Measurements from ENCODE around the gene HNRNPUL1. TPM values are rescaled to one million over a fixed set of nuclear protein-coding genes. Genes with fewer than 3 reads are reported as not detected.

Gene HNRNPUL1
- total RNA-seq, 1 experiment from 2014 or later: 158 TPM

DNA sequence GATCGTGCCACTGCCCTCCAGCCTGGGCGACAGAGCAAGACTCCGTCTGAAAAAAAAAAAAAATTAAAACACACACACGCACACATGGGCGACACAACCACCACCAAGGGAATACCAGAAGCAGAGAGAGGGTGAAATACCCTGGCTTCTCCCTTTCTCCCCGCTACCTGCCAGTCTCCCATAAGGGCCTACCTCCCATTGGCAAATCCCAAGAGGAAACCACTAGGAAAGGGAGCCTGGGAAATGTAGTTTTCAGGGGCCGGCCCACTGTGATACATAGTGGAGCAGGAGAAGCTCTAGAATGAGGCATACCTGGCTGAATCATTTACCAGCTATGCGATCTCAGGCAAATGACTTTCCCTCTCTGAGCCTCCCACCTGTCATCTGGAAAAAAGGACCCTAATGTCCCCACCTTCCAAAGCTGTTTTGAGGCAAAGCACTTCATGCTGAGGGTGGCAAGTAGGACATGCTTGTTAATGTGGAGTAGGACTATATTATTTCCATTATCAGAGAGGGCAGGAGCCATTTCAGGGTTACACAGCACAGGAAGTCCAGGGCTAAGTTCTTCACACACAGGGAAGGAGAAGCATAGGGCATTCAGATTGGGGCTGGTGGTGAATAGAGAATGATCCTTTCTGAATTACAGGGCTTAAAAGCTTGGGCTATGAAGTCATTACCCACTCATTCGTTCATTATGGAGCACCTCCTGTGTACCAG, 14.3 kb upstream of the HNRNPUL1 start:
- Histone ChIP-seq H3K36me3 (ENCODE audit: low read depth, low read length) (peaks cover 16% of the 10 kb centered on the region), H3K4me1 (ENCODE audit: insufficient read depth, low read length) (no peaks in the 10 kb centered on the region), H3F3A (ENCODE audit: low read length, unreplicated experiment) (no peaks in the 10 kb centered on the region), H3K27ac (ENCODE audit: low read length) (no peak overlapping the region), H3K79me2 (ENCODE audit: low read length) (no peaks in the 10 kb centered on the region), H4K20me1 (ENCODE audit: low read length) (no peaks in the 10 kb centered on the region), H3K4me2 (ENCODE audit: low read length) (no peak overlapping the region), H3K27me3 (ENCODE audit: low read length) (no peaks in the 10 kb centered on the region), H2AFZ (ENCODE audit: low read length) (no peak overlapping the region), H3K9ac (ENCODE audit: low read length) (no peak overlapping the region), H3K9me2 (replicated peaks; ENCODE audit: low read length) (no peaks in the 10 kb centered on the region), H3K9me3 (ENCODE audit: low read length) (no peaks in the 10 kb centered on the region), H3K4me3 (ENCODE audit: low read length) (no peak overlapping the region)
- no TSS peak for BruUV-seq (replicated peaks)
- ATAC-seq (no peak), DNase-seq (peak; percentile 34)
- ChIA-PET CTCF (interaction anchor here (1.0 kb wide), 1 partner anchor 13 kb away, joined by 3 read pairs; no protein-coding TSS in a partner anchor), POLR2A (ENCODE audit: unreplicated experiment) (no interaction called here)
- TF ChIP-seq EZH2phosphoT487 (IDR thresholded peaks at IDR 0.05; ENCODE audit: borderline replicate concordance, low read length) (no peak), EZH2 (IDR thresholded peaks at IDR 0.05; ENCODE audit: low read length, unreplicated experiment) (no peak)
- TF ChIP-seq, protein P1, sequence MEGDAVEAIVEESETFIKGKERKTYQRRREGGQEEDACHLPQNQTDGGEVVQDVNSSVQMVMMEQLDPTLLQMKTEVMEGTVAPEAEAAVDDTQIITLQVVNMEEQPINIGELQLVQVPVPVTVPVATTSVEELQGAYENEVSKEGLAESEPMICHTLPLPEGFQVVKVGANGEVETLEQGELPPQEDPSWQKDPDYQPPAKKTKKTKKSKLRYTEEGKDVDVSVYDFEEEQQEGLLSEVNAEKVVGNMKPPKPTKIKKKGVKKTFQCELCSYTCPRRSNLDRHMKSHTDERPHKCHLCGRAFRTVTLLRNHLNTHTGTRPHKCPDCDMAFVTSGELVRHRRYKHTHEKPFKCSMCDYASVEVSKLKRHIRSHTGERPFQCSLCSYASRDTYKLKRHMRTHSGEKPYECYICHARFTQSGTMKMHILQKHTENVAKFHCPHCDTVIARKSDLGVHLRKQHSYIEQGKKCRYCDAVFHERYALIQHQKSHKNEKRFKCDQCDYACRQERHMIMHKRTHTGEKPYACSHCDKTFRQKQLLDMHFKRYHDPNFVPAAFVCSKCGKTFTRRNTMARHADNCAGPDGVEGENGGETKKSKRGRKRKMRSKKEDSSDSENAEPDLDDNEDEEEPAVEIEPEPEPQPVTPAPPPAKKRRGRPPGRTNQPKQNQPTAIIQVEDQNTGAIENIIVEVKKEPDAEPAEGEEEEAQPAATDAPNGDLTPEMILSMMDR (conservative IDR thresholded peaks at IDR 0.05; ENCODE audit: low read depth, low read length): no peak
- intact Hi-C loops (cut with micrococcal nuclease): no loop called here

GRCh38 chr19:41253660-41254059, 10.5 kb upstream of the HNRNPUL1 start:
- Histone ChIP-seq H3K9ac (ENCODE audit: low read length) (no peak overlapping the region), H3K27ac (ENCODE audit: low read length) (no peak overlapping the region), H3K36me3 (ENCODE audit: low read depth, low read length) (peaks cover 33% of the 10 kb centered on the region), H3K9me2 (replicated peaks; ENCODE audit: low read length) (no peaks in the 10 kb centered on the region), H3K9me3 (ENCODE audit: low read length) (no peaks in the 10 kb centered on the region), H3K79me2 (ENCODE audit: low read length) (no peaks in the 10 kb centered on the region), H3F3A (ENCODE audit: low read length, unreplicated experiment) (no peaks in the 10 kb centered on the region), H3K4me2 (ENCODE audit: low read length) (no peak overlapping the region), H3K4me1 (ENCODE audit: insufficient read depth, low read length) (no peaks in the 10 kb centered on the region), H3K27me3 (ENCODE audit: low read length) (no peaks in the 10 kb centered on the region), H2AFZ (ENCODE audit: low read length) (no peak overlapping the region), H4K20me1 (ENCODE audit: low read length) (no peaks in the 10 kb centered on the region), H3K4me3 (ENCODE audit: low read length) (no peak overlapping the region)
- TF ChIP-seq EZH2 (IDR thresholded peaks at IDR 0.05; ENCODE audit: low read length, unreplicated experiment) (no peak), EZH2phosphoT487 (IDR thresholded peaks at IDR 0.05; ENCODE audit: borderline replicate concordance, low read length) (no peak)
- TF ChIP-seq, protein P1 (conservative IDR thresholded peaks at IDR 0.05; ENCODE audit: low read depth, low read length): no peak
- ATAC-seq (no peak), DNase-seq (no peak)
- POLR2A ChIA-PET (ENCODE audit: unreplicated experiment): no interaction called here
- CTCF ChIA-PET: no interaction called here
- intact Hi-C loops (cut with micrococcal nuclease): no loop called here
- BruUV-seq (replicated peaks): no TSS peak

GRCh38 chr19:41255171-41255570, 9.0 kb upstream of the HNRNPUL1 start:
- POLR2A ChIA-PET (ENCODE audit: unreplicated experiment): no interaction called here

More at GRCh38 chr19:41255171-41255570, 9.0 kb upstream of the HNRNPUL1 start:
- Histone ChIP-seq H3K4me3 (ENCODE audit: low read length) (no peak overlapping the region), H3K27ac (ENCODE audit: low read length) (no peak overlapping the region), H3K9me3 (ENCODE audit: low read length) (no peaks in the 10 kb centered on the region), H3K36me3 (ENCODE audit: low read depth, low read length) (peaks cover 42% of the 10 kb centered on the region), H3K4me1 (ENCODE audit: insufficient read depth, low read length) (no peaks in the 10 kb centered on the region), H3K79me2 (ENCODE audit: low read length) (no peaks in the 10 kb centered on the region), H2AFZ (ENCODE audit: low read length) (no peak overlapping the region), H3F3A (ENCODE audit: low read length, unreplicated experiment) (no peaks in the 10 kb centered on the region), H3K27me3 (ENCODE audit: low read length) (no peaks in the 10 kb centered on the region), H3K9ac (ENCODE audit: low read length) (no peak overlapping the region), H4K20me1 (ENCODE audit: low read length) (no peaks in the 10 kb centered on the region), H3K9me2 (replicated peaks; ENCODE audit: low read length) (no peaks in the 10 kb centered on the region), H3K4me2 (ENCODE audit: low read length) (no peak overlapping the region)
- no peak for TF ChIP-seq EZH2phosphoT487 (IDR thresholded peaks at IDR 0.05; ENCODE audit: borderline replicate concordance, low read length)
- TF ChIP-seq, protein P1 (conservative IDR thresholded peaks at IDR 0.05; ENCODE audit: low read depth, low read length): no peak
- no peak for TF ChIP-seq EZH2 (IDR thresholded peaks at IDR 0.05; ENCODE audit: low read length, unreplicated experiment)
- intact Hi-C loops (cut with micrococcal nuclease): no loop called here
- ATAC-seq (no peak), DNase-seq (no peak)
- BruUV-seq (replicated peaks): no TSS peak
- CTCF ChIA-PET: no interaction called here
